Endodermal cell (in vitro differentiated cells): ENCODE data around the gene PRG2. TPM values are rescaled to one million over a fixed set of nuclear protein-coding genes. Genes with fewer than 3 reads are reported as not detected.
A peak's percentile ranks its signal among the peaks of the same experiment; 100 is the strongest.

Source experiments
- DNase-seq: peaks from one replicate; pipeline ENCODE4 v3.0.0-alpha.2; 2017
- H3K27ac ChIP-seq: 2 replicates; pipeline ENCODE4 v1.5.1; 2013; ENCODE audit warnings: mild to moderate bottlenecking, low read depth, low read length, moderate library complexity
- H3K27me3 ChIP-seq: 2 replicates; pipeline ENCODE4 v1.6.1; 2013; ENCODE audit warnings: mild to moderate bottlenecking, low read length, moderate library complexity; ENCODE audit not compliant: insufficient read depth, control insufficient read depth, poor library complexity, severe bottlenecking
- H3K36me3 ChIP-seq: 2 replicates; pipeline ENCODE4 v1.7.0; 2013; ENCODE audit warnings: mild to moderate bottlenecking, low read length, moderate library complexity; ENCODE audit not compliant: control insufficient read depth, insufficient read depth
- H3K4me1 ChIP-seq: one replicate; pipeline ENCODE4 v1.7.0; 2013; ENCODE audit warnings: low read length; ENCODE audit not compliant: control insufficient read depth, insufficient read depth
- H3K4me3 ChIP-seq: 2 replicates; pipeline ENCODE4 v1.5.1; 2013; ENCODE audit warnings: mild to moderate bottlenecking, low read length, moderate library complexity
- H3K9ac ChIP-seq: 2 replicates; pipeline ENCODE4 v1.6.1; 2013; ENCODE audit warnings: mild to moderate bottlenecking, low read length, moderate library complexity; ENCODE audit not compliant: poor library complexity, severe bottlenecking; ENCODE audit errors: extremely low read depth
- H3K9me3 ChIP-seq: 2 replicates; pipeline ENCODE4 v1.6.1; 2013; ENCODE audit warnings: mild to moderate bottlenecking, low read length, moderate library complexity; ENCODE audit not compliant: control insufficient read depth
- H3K27ac Mint-ChIP-seq: 2 replicates; pipeline ENCODE4 v1.8.0; 2020; ENCODE audit warnings: mixed read lengths
- H3K27me3 Mint-ChIP-seq: 2 replicates; pipeline ENCODE4 v1.8.0; 2021; ENCODE audit warnings: mild to moderate bottlenecking, mixed read lengths; ENCODE audit not compliant: insufficient read depth
- H3K36me3 Mint-ChIP-seq: 2 replicates; pipeline ENCODE4 v1.8.0; 2020; ENCODE audit warnings: low read depth, mixed read lengths
- H3K4me1 Mint-ChIP-seq: 2 replicates; pipeline ENCODE4 v1.8.0; 2020; ENCODE audit warnings: mixed read lengths
- H3K4me3 Mint-ChIP-seq: 2 replicates; pipeline ENCODE4 v1.8.0; 2020; ENCODE audit warnings: mild to moderate bottlenecking, moderate library complexity, mixed read lengths
- H3K9me3 Mint-ChIP-seq: 2 replicates; pipeline ENCODE4 v1.8.0; 2020; ENCODE audit warnings: mild to moderate bottlenecking, mixed read lengths
- WGBS, 2 experiments: methylation state at CpG; one replicate each; pipeline versions ENCODE4 v1.1.5 to v1.1.7; 2013; ENCODE audit warnings: missing lambda C conversion rate in 2 of 2, mixed read lengths in 1 of 2; ENCODE audit not compliant: insufficient coverage in 1 of 2, insufficient read length in 1 of 2; 5-methylcytosine and 5-hydroxymethylcytosine counted together
- total RNA-seq, 2 donors: library from RNA; stranded (reverse); fragmentation: NEBNext Ultra II Directional in 1 of 2; extraction: Animal tissue kit (Norgen Biotek cat#: 25700) in 1 of 2; gene quantifications; 2 replicates in 1 of 2; 3 replicates in 1 of 2; pipeline ENCODE4 v1.2.1, GENCODE V29; 2021
- TF ChIP-seq, protein P1 (sequence below): fragments of 200-600 bp; sonication (generic); conservative IDR thresholded peaks from 2 replicates; pipeline ENCODE4 v1.5.0; 2021; ENCODE audit warnings: antibody characterized with exemption, mild to moderate bottlenecking

The PRG2 gene
- total RNA-seq, 2 donors from 2014 or later = 0.42 TPM; not detected in 1

GRCh38 chr11:57426439-57426928, 36.0 kb upstream of the PRG2 start:
- H3K27ac ChIP-seq = no peak overlapping the region
- no peaks in the 10 kb centered on the region for H3K36me3 ChIP-seq
- H3K9me3 ChIP-seq = no peaks in the 10 kb centered on the region
- H3K27me3 ChIP-seq = peaks cover 38% of the 10 kb centered on the region
- Mint-ChIP-seq H3K27me3 (peaks cover 41% of the 10 kb centered on the region), H3K27ac (peak overlapping the region; percentile 4), H3K9me3 (no peaks in the 10 kb centered on the region), H3K36me3 (peaks cover 3% of the 10 kb centered on the region), H3K4me1 (peaks cover 19% of the 10 kb centered on the region), H3K4me3 (peak overlapping the region; percentile 61)
- H3K4me1 ChIP-seq = peaks cover 4% of the 10 kb centered on the region
- no peak overlapping the region for H3K9ac ChIP-seq
- 22 to 39% methylated on average over 6 to 16 of the region's 16 CpGs for WGBS, 2 experiments
- DNase-seq = peak; percentile 54
- H3K4me3 ChIP-seq = peak overlapping the region; percentile 73
- TF ChIP-seq, protein P1, sequence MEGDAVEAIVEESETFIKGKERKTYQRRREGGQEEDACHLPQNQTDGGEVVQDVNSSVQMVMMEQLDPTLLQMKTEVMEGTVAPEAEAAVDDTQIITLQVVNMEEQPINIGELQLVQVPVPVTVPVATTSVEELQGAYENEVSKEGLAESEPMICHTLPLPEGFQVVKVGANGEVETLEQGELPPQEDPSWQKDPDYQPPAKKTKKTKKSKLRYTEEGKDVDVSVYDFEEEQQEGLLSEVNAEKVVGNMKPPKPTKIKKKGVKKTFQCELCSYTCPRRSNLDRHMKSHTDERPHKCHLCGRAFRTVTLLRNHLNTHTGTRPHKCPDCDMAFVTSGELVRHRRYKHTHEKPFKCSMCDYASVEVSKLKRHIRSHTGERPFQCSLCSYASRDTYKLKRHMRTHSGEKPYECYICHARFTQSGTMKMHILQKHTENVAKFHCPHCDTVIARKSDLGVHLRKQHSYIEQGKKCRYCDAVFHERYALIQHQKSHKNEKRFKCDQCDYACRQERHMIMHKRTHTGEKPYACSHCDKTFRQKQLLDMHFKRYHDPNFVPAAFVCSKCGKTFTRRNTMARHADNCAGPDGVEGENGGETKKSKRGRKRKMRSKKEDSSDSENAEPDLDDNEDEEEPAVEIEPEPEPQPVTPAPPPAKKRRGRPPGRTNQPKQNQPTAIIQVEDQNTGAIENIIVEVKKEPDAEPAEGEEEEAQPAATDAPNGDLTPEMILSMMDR = no peak

GRCh38 chr11:57425565-57426438, 35.4 kb upstream of the PRG2 start:
- Mint-ChIP-seq H3K4me1 (peaks cover 19% of the 10 kb centered on the region), H3K27ac (peak overlapping the region; percentile 4), H3K9me3 (no peaks in the 10 kb centered on the region), H3K36me3 (peaks cover 3% of the 10 kb centered on the region), H3K4me3 (peak overlapping the region; percentile 61), H3K27me3 (peaks cover 41% of the 10 kb centered on the region)
- Histone ChIP-seq H3K9me3 (no peaks in the 10 kb centered on the region), H3K9ac (no peak overlapping the region), H3K27ac (no peak overlapping the region), H3K4me1 (peaks cover 4% of the 10 kb centered on the region), H3K36me3 (no peaks in the 10 kb centered on the region), H3K4me3 (peak overlapping the region; percentile 73), H3K27me3 (peaks cover 38% of the 10 kb centered on the region)
- 92 to 94% methylated on average over 9 to 15 of the region's 15 CpGs for WGBS, 2 experiments
- TF ChIP-seq, protein P1 = no peak
- DNase-seq = no peak

DNA sequence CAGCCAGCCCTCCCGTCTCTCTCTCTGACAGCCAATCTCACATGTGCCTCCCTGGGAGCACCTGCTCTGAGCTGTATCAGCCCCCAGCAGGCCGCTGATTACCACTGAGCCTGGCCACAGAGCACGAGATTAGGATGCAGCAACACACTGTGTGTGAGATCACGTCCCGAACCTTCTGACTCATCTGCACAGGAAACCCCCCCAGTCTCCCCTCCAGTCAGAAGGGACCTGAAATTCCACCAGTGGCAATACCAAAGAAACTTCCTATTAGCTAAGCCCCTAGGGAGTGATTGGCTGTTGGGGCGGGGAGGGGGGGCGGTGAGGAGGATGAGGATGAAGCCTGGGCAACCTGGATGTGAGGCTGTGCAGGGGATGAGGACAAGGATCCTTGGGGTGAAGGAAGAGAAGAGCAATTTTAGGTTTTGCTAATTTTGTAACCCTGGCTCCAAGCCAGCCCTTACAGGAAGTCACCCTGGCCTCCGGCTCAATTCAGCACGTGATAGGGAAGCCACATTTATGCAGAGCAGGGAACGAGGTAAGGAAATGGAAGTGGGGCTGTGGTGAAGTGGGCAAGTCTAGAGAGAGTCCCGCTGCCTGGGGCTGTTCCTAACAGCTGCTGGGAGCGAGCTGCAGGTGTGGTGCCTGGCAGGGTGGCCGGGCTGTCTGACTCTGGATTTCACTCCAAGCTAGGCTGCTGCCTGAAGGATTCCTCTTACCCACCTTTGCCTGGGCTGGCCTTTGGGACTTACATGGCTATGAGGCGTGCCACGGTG, 34.5 kb upstream of the PRG2 start:
- TF ChIP-seq, protein P1 = no peak
- WGBS, 2 experiments = 75 to 85% methylated on average over 11 to 15 of the region's 15 CpGs
- Mint-ChIP-seq H3K27me3 (peaks cover 38% of the 10 kb centered on the region), H3K4me1 (peaks cover 19% of the 10 kb centered on the region), H3K4me3 (no peak overlapping the region), H3K27ac (no peak overlapping the region), H3K36me3 (peaks cover 5% of the 10 kb centered on the region), H3K9me3 (no peaks in the 10 kb centered on the region)
- Histone ChIP-seq H3K36me3 (no peaks in the 10 kb centered on the region), H3K9me3 (no peaks in the 10 kb centered on the region), H3K9ac (no peak overlapping the region), H3K4me1 (peaks cover 4% of the 10 kb centered on the region), H3K27me3 (peaks cover 34% of the 10 kb centered on the region), H3K4me3 (no peak overlapping the region), H3K27ac (no peak overlapping the region)
- peak; percentile 74 for DNase-seq
